HepG2 (cell line): ENCODE data around the gene ADORA3. TPM values are rescaled to one million over a fixed set of nuclear protein-coding genes. Genes with fewer than 3 reads are reported as not detected.
A peak's percentile ranks its signal among the peaks of the same experiment; 100 is the strongest.

Source experiments
- DMAP1 ChIP-seq: IDR thresholded peaks from 2 replicates; pipeline ENCODE4 v1.6.1; 2016
- GABPA ChIP-seq, 2 experiments: IDR thresholded peaks; 2 replicates each; pipeline ENCODE4 v1.6.1; 2011 to 2016; ENCODE audit warnings: low read depth in 2 of 2, low read length in 1 of 2, missing biosample characterization in 1 of 2, missing genetic modification characterization in 1 of 2
- HBP1 ChIP-seq: IDR thresholded peaks from 2 replicates; pipeline ENCODE4 v1.6.1; 2016; ENCODE audit warnings: low read depth, control low read depth
- HDAC1 ChIP-seq: sonication (generic); formaldehyde crosslinking; IDR thresholded peaks from 2 replicates; pipeline ENCODE4 v1.5.1; 2020; ENCODE audit warnings: mild to moderate bottlenecking, missing genetic modification reagents
- KDM5A ChIP-seq: fragments of 200-600 bp; sonication (generic); IDR thresholded peaks from 2 replicates; pipeline ENCODE4 v1.7.0; 2018; ENCODE audit warnings: antibody characterized with exemption, mild to moderate bottlenecking, low read length, borderline replicate concordance
- KMT2A ChIP-seq: sonication (generic); formaldehyde crosslinking; IDR thresholded peaks from 2 replicates; pipeline ENCODE4 v1.4.0; 2020; ENCODE audit warnings: missing genetic modification reagents
- NCOA1 ChIP-seq: sonication (generic); formaldehyde crosslinking; IDR thresholded peaks from 2 replicates; pipeline ENCODE4 v1.9.0; 2021; ENCODE audit warnings: missing genetic modification reagents
- PITX1 ChIP-seq: sonication (generic); formaldehyde crosslinking; IDR thresholded peaks from 2 replicates; pipeline ENCODE4 v1.5.1; 2020; ENCODE audit warnings: mild to moderate bottlenecking, missing genetic modification reagents
- TBX2 ChIP-seq: sonication (generic); formaldehyde crosslinking; IDR thresholded peaks from 2 replicates; pipeline ENCODE4 v1.5.0; 2020; ENCODE audit warnings: missing genetic modification reagents, mild to moderate bottlenecking, borderline replicate concordance
- TEAD2 ChIP-seq: sonication (generic); formaldehyde crosslinking; IDR thresholded peaks from 2 replicates; pipeline ENCODE4 v1.9.0; 2021; ENCODE audit warnings: missing genetic modification reagents
- ZFX ChIP-seq: sonication (generic); formaldehyde crosslinking; IDR thresholded peaks from 2 replicates; pipeline ENCODE4 v1.4.0; 2020; ENCODE audit warnings: mild to moderate bottlenecking, low read depth, missing genetic modification reagents, moderate library complexity
- ZNF274 ChIP-seq: sonication (generic); formaldehyde crosslinking; IDR thresholded peaks from 2 replicates; pipeline ENCODE4 v1.5.1; 2020; ENCODE audit warnings: mild to moderate bottlenecking, missing genetic modification reagents
- ZNF333 ChIP-seq: sonication (generic); formaldehyde crosslinking; IDR thresholded peaks from 2 replicates; pipeline ENCODE4 v1.4.0; 2020; ENCODE audit warnings: mild to moderate bottlenecking, missing genetic modification reagents, borderline replicate concordance
- ZNF407 ChIP-seq: sonication (generic); formaldehyde crosslinking; IDR thresholded peaks from one replicate; pipeline ENCODE4 v1.5.1; 2020; ENCODE audit warnings: mild to moderate bottlenecking, missing genetic modification reagents; ENCODE audit errors: not compliant biosample characterization
- ZNF446 ChIP-seq: sonication (generic); formaldehyde crosslinking; IDR thresholded peaks from 2 replicates; pipeline ENCODE4 v1.5.0; 2020; ENCODE audit warnings: mild to moderate bottlenecking, missing genetic modification reagents
- ZNF451 ChIP-seq: sonication (generic); formaldehyde crosslinking; IDR thresholded peaks from 2 replicates; pipeline ENCODE4 v1.5.0; 2020; ENCODE audit warnings: mild to moderate bottlenecking, missing genetic modification reagents
- ZNF468 ChIP-seq: sonication (generic); formaldehyde crosslinking; IDR thresholded peaks from 2 replicates; pipeline ENCODE4 v1.8.0; 2022; ENCODE audit warnings: mild to moderate bottlenecking, moderate library complexity, missing genetic modification reagents
- ZNF530 ChIP-seq: sonication (generic); formaldehyde crosslinking; IDR thresholded peaks from 2 replicates; pipeline ENCODE4 v1.5.0; 2020; ENCODE audit warnings: low read depth, mild to moderate bottlenecking, missing genetic modification reagents
- ZNF878 ChIP-seq: sonication (generic); formaldehyde crosslinking; IDR thresholded peaks from 2 replicates; pipeline ENCODE4 v1.8.1; 2023; ENCODE audit warnings: mild to moderate bottlenecking, missing genetic modification reagents, moderate library complexity
- polyA plus RNA-seq, 8 experiments: library from polyadenylated mRNA; depleted of rRNA in 3 of 8; stranded (reverse) in 7 of 8; unstranded in 1 of 8; fragments of >200 nt; fragmentation: Illumina TruSeq in 4 of 8; extraction: Trizol in 4 of 8; gene quantifications; 2 replicates each; pipeline versions ENCODE4 v1.2.1 to v1.2.3, GENCODE V29; 2011 to 2016; ENCODE audit warnings: low read depth in 4 of 8, missing spikeins in 1 of 8, mixed read lengths in 1 of 8; ENCODE audit not compliant: insufficient read depth in 1 of 8
- total RNA-seq, 5 experiments: library from RNA; depleted of rRNA; stranded (reverse); fragments of >200 nt; fragmentation: Illumina TruSeq; extraction: Trizol; gene quantifications; 2 replicates each; pipeline ENCODE4 v1.2.3, GENCODE V29; 2016; ENCODE audit warnings: low read depth in 1 of 5

Gene ADORA3
- total and polyA plus RNA-seq, 2 of the 13 experiments (the other 11 are each of a cell fraction or from before 2014, with no cell fraction given) = not detected

- TF ChIP-seq HBP1 (CRISPR knock-in tag) (0 out of 2 replicates have a peak, but pooled peaks have one; percentile 13), DMAP1 (CRISPR knock-in tag) (peak; percentile 70; the same call in 1 of the 2 replicates), ZNF878 (CRISPR knock-in tag) (peak; percentile 71; the same call in 1 of the 2 replicates), HDAC1 (CRISPR knock-in tag) (peak; percentile 47; the same call in 1 of the 2 replicates), ZNF446 (CRISPR knock-in tag) (0 out of 2 replicates have a peak, but pooled peaks have one; percentile 17), ZNF451 (0 out of 2 replicates have a peak, but pooled peaks have one; percentile 19), ZNF530 (CRISPR knock-in tag) (no peak), TEAD2 (no peak), NCOA1 (CRISPR knock-in tag) (no peak), ZNF333 (CRISPR knock-in tag) (0 out of 2 replicates have a peak, but pooled peaks have one; percentile 68), PITX1 (peak; percentile 53), ZNF468 (CRISPR knock-in tag) (no peak), ZFX (CRISPR knock-in tag) (peak; percentile 93), TBX2 (CRISPR knock-in tag) (peak; percentile 62; the same call in 1 of the 2 replicates), ZNF407 (peak; percentile 52), GABPA (IDR thresholded peaks at IDR 0.05; ENCODE audit: low read depth, low read length) (peak; percentile 39), GABPA (CRISPR knock-in tag; IDR thresholded peaks at IDR 0.05; ENCODE audit: low read depth) (peak; percentile 49; the same call in 1 of the 2 replicates), ZNF274 (CRISPR knock-in tag) (peak; percentile 66), KDM5A (peak; percentile 54; the same call in 1 of the 2 replicates), KMT2A (CRISPR knock-in tag) (no peak)
These were observed 4.2 kb upstream of the ADORA3 start (continued) for GRCh38 chr1:111507411-111508201.
